Activated CD8-positive, alpha-beta memory T cell treated with anti-CD3 and anti-CD28 coated beads for 36 hours (primary cell): ENCODE results near the gene RIMS4. TPM values are rescaled to one million over a fixed set of nuclear protein-coding genes. Genes with fewer than 3 reads are reported as not detected.

Experiments used
- CTCF ChIA-PET: fragments of 350-600 bp; sonication (Branson Sonifier 250); formaldehyde crosslinking; loops from one replicate; lab custom pipeline; 2021; ENCODE audit warnings: antibody characterized with exemption; lab: Charles Lee
- POLR2A ChIA-PET: fragments of 350-600 bp; sonication (Branson Sonifier 250); formaldehyde crosslinking; loops from one replicate; lab custom pipeline; 2021; ENCODE audit warnings: antibody characterized with exemption; lab: Charles Lee
- total RNA-seq, 2 experiments: library from RNA; stranded (reverse); gene quantifications; one replicate each; pipeline ENCODE4 v1.2.3, GENCODE V29; 2021

RIMS4 gene
- total RNA-seq, 2 experiments from 2014 or later, result 0.04 TPM; not detected in 1

- CTCF ChIA-PET, result no interaction called here
- POLR2A ChIA-PET, result no interaction called here
These were observed 95.4 kb downstream of the RIMS4 start, which contains the start of gene CCN5 for GRCh38 chr20:44714701-44715498. CCN5 (plus strand) TSS chr20:44715369; CDS start chr20:44715391, 22 bp downstream.

GRCh38 chr20:44714102-44714700 is 96.1 kb downstream of the RIMS4 start:
- CTCF ChIA-PET, result no interaction called here
- POLR2A ChIA-PET, result no interaction called here

- ChIA-PET POLR2A (no interaction called here), CTCF (no interaction called here)
These were observed 99.1 kb downstream of the RIMS4 start for GRCh38 chr20:44711237-44711636.

GRCh38 chr20:44709797-44710196 is 100.5 kb downstream of the RIMS4 start:
- ChIA-PET CTCF (interaction anchor here (0.7 kb wide), 1 partner anchor 227 kb away, joined by 3 read pairs; no protein-coding TSS in a partner anchor), POLR2A (no interaction called here)

- CTCF ChIA-PET, result interaction anchor here (0.7 kb wide), 1 partner anchor 228 kb away, joined by 3 read pairs; no protein-coding TSS in a partner anchor
- POLR2A ChIA-PET, result no interaction called here
These were observed 101.0 kb downstream of the RIMS4 start for GRCh38 chr20:44709380-44709779.

- ChIA-PET POLR2A (no interaction called here), CTCF (interaction anchor here (0.6 kb wide), 1 partner anchor 98 kb away, joined by 3 read pairs; no protein-coding TSS in a partner anchor)
These were observed 103.2 kb downstream of the RIMS4 start for GRCh38 chr20:44707018-44707579.

GRCh38 chr20:44706301-44707017 is 103.9 kb downstream of the RIMS4 start:
- ChIA-PET POLR2A (no interaction called here), CTCF (interaction anchor here (0.6 kb wide), 1 partner anchor 98 kb away, joined by 3 read pairs; no protein-coding TSS in a partner anchor)

GRCh38 chr20:44705364-44706094 is 104.8 kb downstream of the RIMS4 start:
- CTCF ChIA-PET, result no interaction called here
- POLR2A ChIA-PET, result no interaction called here

- CTCF ChIA-PET, result no interaction called here
- POLR2A ChIA-PET, result no interaction called here
These were observed 105.8 kb downstream of the RIMS4 start for GRCh38 chr20:44704551-44704971.

- POLR2A ChIA-PET, result no interaction called here
- CTCF ChIA-PET, result no interaction called here
These were observed 106.3 kb downstream of the RIMS4 start for GRCh38 chr20:44703956-44704488.

- ChIA-PET CTCF (interaction anchor here (0.6 kb wide), 1 partner anchor 268 kb away, joined by 3 read pairs; no protein-coding TSS in a partner anchor), POLR2A (interaction anchor here (0.5 kb wide), 1 partner anchor 153 kb away, joined by 4 read pairs; no protein-coding TSS in a partner anchor)
These were observed 107.0 kb downstream of the RIMS4 start for GRCh38 chr20:44703183-44703925.

GRCh38 chr20:44702776-44703175 is 107.6 kb downstream of the RIMS4 start:
- ChIA-PET POLR2A (interaction anchor here (0.5 kb wide), 1 partner anchor 154 kb away, joined by 4 read pairs; no protein-coding TSS in a partner anchor), CTCF (interaction anchor here (0.6 kb wide), 1 partner anchor 267 kb away, joined by 3 read pairs; no protein-coding TSS in a partner anchor)

GRCh38 chr20:44701858-44702256 is 108.5 kb downstream of the RIMS4 start:
- CTCF ChIA-PET, result interaction anchor here (0.9 kb wide), 1 partner anchor 17 kb away, joined by 3 read pairs; no protein-coding TSS in a partner anchor
- POLR2A ChIA-PET, result no interaction called here

Other genes starting within 250 kb of the RIMS4 start
- 1 to 10 TPM; 4.4 to 4.7 TPM for gene PKIG, start 228.0 kb downstream of the RIMS4 start, total RNA-seq
- 10 to 100 TPM; 21.9 to 23.9 TPM for gene ADA, start 158.8 kb downstream of the RIMS4 start, total RNA-seq
- not detected for gene CCN5, start 95.2 kb downstream of the RIMS4 start, total RNA-seq
- gene KCNK15, start 64.7 kb downstream of the RIMS4 start, total RNA-seq, result under 1 TPM; 0.27 to 0.30 TPM
- 100 to 1,000 TPM; 256 to 260 TPM for gene YWHAB, start 75.2 kb upstream of the RIMS4 start, total RNA-seq
- 10 to 100 TPM; 78.9 to 81.6 TPM for gene PABPC1L, start 99.5 kb upstream of the RIMS4 start, total RNA-seq
- 10 to 100 TPM; 86.8 to 87.6 TPM for gene TOMM34, start 149.9 kb upstream of the RIMS4 start, total RNA-seq
- 100 to 1,000 TPM; 179 to 190 TPM for gene STK4, start 156.0 kb upstream of the RIMS4 start, total RNA-seq